GM23248 (cell line): Measurements from ENCODE around the gene RUNDC3A.

ENCODE experiments used
- EZH2 ChIP-seq: fragments of 200-600 bp; sonication (generic); IDR thresholded peaks from 2 replicates; pipeline ENCODE4 v1.6.1; 2018; ENCODE audit warnings: antibody characterized with exemption, mild to moderate bottlenecking; ENCODE audit not compliant: insufficient read depth, poor library complexity, severe bottlenecking
- EZH2phosphoT487 ChIP-seq: fragments of 200-600 bp; sonication (generic); IDR thresholded peaks from 2 replicates; pipeline ENCODE4 v1.6.1; 2018; ENCODE audit warnings: antibody characterized with exemption, moderate library complexity, mild to moderate bottlenecking, low read depth; ENCODE audit not compliant: insufficient read depth

- TF ChIP-seq EZH2: no peak
- no peak for TF ChIP-seq EZH2phosphoT487
Observed at GRCh38 chr17:44335564-44335963, 27.2 kb downstream of the RUNDC3A start.
